AG04449 (cell line): ENCODE data around the gene CPNE2.

ENCODE experiments used
- CTCF ChIA-PET: fragments of 350-600 bp; formaldehyde crosslinking; extraction: SDS; loops from one replicate; lab custom pipeline; 2021; ENCODE audit warnings: antibody characterized with exemption; lab: Yijun Ruan, JAX
- POLR2A ChIA-PET: fragments of 400-600, 350-600 bp; formaldehyde crosslinking; extraction: SDS; loops from one replicate; lab custom pipeline; 2020; ENCODE audit warnings: antibody characterized with exemption, inconsistent platforms; lab: Yijun Ruan, JAX
- DNase-seq: peaks from one replicate; pipeline ENCODE4 v3.0.0-alpha.2; 2010; ENCODE audit warnings: low read depth, low spot score
- H3K4me3 ChIP-seq: 2 replicates; pipeline ENCODE4 v1.5.1; 2011; ENCODE audit warnings: low read depth, mild to moderate bottlenecking, control low read depth, low read length
- CTCF ChIP-seq: IDR thresholded peaks from one replicate; pipeline ENCODE4 v1.5.1; 2011; ENCODE audit warnings: mild to moderate bottlenecking, moderate library complexity, low read length, control low read depth, inconsistent platforms; ENCODE audit not compliant: insufficient read depth; ENCODE audit errors: missing control alignments

CPNE2 gene

GRCh38 chr16:57126411-57126810, 34.0 kb downstream of the CPNE2 start:
- ChIA-PET POLR2A (no interaction called here), CTCF (interaction anchor here (1.0 to 3.4 kb wide), 3 partner anchors 11 to 43 kb away, joined by 3 to 8 read pairs (median 3); partner anchors contain the start of gene CPNE2)
- DNase-seq: no peak
- TF ChIP-seq CTCF: no peak
- no peak overlapping the region for H3K4me3 ChIP-seq

DNA sequence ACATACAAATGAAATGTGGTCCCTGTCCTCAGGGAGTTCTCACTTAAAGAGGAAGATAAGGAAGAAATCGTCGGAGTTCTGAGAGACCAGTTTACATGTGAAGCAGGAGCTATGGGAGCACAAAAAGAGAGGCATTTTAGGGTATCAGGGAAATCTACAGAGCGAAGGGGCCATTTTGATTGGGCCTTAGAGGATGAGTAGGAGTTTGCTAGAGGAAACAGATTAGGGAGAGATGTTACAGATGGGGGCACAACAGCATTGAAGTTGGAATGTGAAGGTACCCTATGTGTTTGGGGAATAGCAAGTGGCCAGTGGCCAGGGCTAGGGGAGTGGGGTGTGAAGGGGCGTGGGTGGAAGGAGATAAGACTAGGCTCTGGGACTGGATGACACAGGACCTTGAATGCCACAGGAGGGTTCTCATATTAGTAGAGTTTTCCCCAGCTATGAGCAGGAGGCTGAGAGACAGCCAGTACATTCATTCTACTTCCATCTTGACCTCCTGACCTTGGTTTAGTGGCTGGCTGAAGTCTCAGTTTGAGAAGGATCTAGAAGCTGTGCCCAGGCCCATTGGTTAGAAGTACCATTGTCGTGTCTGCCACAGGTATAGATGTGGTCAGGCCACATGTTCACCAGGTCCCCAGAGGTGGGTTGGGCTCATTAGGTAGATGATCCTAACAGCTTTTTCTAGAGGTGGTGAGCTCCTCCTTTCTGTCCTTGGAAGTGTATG, 34.8 kb downstream of the CPNE2 start:
- DNase-seq: no peak

GRCh38 chr16:57127836-57128235, 35.5 kb downstream of the CPNE2 start:
- CTCF ChIA-PET: interaction anchor here (1.4 to 3.4 kb wide), 2 partner anchors 35 to 44 kb away, joined by 3 to 8 read pairs; partner anchors contain the start of gene CPNE2

More for the DNA sequence above, 34.8 kb downstream of the CPNE2 start:
- CTCF ChIA-PET: interaction anchor here (1.0 to 3.4 kb wide), 3 partner anchors 10 to 43 kb away, joined by 3 to 8 read pairs (median 3); partner anchors contain the start of gene CPNE2
- TF ChIP-seq CTCF: no peak
- POLR2A ChIA-PET: no interaction called here
- H3K4me3 ChIP-seq: no peak overlapping the region

GRCh38 chr16:57128771-57129389, 36.5 kb downstream of the CPNE2 start:
- DNase-seq: no peak
- POLR2A ChIA-PET: no interaction called here
- H3K4me3 ChIP-seq: no peak overlapping the region
- TF ChIP-seq CTCF: no peak
- CTCF ChIA-PET: interaction anchor here (3.4 kb wide), 1 partner anchor 36 kb away, joined by 8 read pairs; the partner anchor contains the start of gene CPNE2

More at GRCh38 chr16:57127836-57128235, 35.5 kb downstream of the CPNE2 start:
- POLR2A ChIA-PET: no interaction called here
- TF ChIP-seq CTCF: no peak
- DNase-seq: no peak
- H3K4me3 ChIP-seq: no peak overlapping the region

DNA sequence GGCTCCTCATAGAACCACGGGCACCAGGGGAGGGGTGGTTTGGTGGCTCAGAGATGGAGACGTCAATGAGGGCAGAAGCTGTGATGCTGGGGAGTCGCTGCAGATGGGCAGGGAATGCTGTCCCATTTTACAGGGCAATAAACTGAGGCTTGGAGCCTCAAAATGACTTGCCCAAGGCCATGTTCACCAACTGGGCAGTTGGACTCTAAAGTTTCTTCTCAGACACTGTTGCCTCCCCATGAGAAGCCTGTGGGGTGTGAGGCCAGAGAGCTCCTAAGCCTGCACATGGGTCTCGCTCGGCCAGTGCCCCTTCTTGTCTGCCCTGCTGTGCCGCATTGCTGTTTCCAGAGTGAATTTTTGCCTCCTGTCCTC, 38.6 kb downstream of the CPNE2 start:
- H3K4me3 ChIP-seq: no peak overlapping the region
- ChIA-PET CTCF (interaction anchor here (0.9 kb wide), 1 partner anchor 38 kb away, joined by 4 read pairs; the partner anchor contains the start of gene CPNE2), POLR2A (no interaction called here)
- TF ChIP-seq CTCF: no peak
- no peak for DNase-seq
